GM19452 (cell line): ENCODE data around the gene PDXK.
"Not testable (repeated sequence)": the region's sequence is repeated elsewhere in the genome, so short reads cannot be mapped to it uniquely, and the experiment has no call there.

Experiments
- ATAC-seq: cut with Tn5 transposase; IDR thresholded peaks from one replicate; pipeline ENCODE4 v1.9.1; 2021; ENCODE audit not compliant: unreplicated experiment

PDXK gene

GRCh38 chr21:43718872-43719747 lies at the start of gene PDXK:
PDXK (plus strand) TSS chr21:43719129; CDS start chr21:43719295, 166 bp downstream.
- peak; percentile 63 for ATAC-seq

GRCh38 chr21:43669828-43670605 lies 48.9 kb upstream of the PDXK start:
- ATAC-seq: no peak

- no peak for ATAC-seq
Observed at GRCh38 chr21:43675871-43676270, 43.1 kb upstream of the PDXK start.

- ATAC-seq: no peak
Observed at GRCh38 chr21:43676391-43676790, 42.5 kb upstream of the PDXK start.

- no peak for ATAC-seq
Observed at GRCh38 chr21:43679951-43680350, 39.0 kb upstream of the PDXK start.

GRCh38 chr21:43680421-43680820 lies 38.5 kb upstream of the PDXK start:
- ATAC-seq: not testable (repeated sequence)

- ATAC-seq: no peak
Observed at GRCh38 chr21:43681650-43682049, 37.3 kb upstream of the PDXK start.

- ATAC-seq: no peak
Observed at GRCh38 chr21:43684424-43684823, 34.5 kb upstream of the PDXK start.

GRCh38 chr21:43686811-43687565 lies 31.9 kb upstream of the PDXK start:
- ATAC-seq: no peak

- ATAC-seq: no peak
Observed at GRCh38 chr21:43687566-43688399, 31.1 kb upstream of the PDXK start.

- no peak for ATAC-seq
Observed at GRCh38 chr21:43688906-43689305, 30.0 kb upstream of the PDXK start.

GRCh38 chr21:43689556-43690337 lies 29.2 kb upstream of the PDXK start:
- no peak for ATAC-seq

- ATAC-seq: no peak
Observed at GRCh38 chr21:43690346-43690745, 28.6 kb upstream of the PDXK start.

GRCh38 chr21:43691086-43691795 lies 27.7 kb upstream of the PDXK start:
- no peak for ATAC-seq

- no peak for ATAC-seq
Observed at GRCh38 chr21:43691801-43692200, 27.1 kb upstream of the PDXK start.

GRCh38 chr21:43692949-43693348 lies 26.0 kb upstream of the PDXK start:
- ATAC-seq: no peak

GRCh38 chr21:43693981-43694380 lies 24.9 kb upstream of the PDXK start:
- no peak for ATAC-seq

GRCh38 chr21:43694437-43695079 lies 24.4 kb upstream of the PDXK start:
- ATAC-seq: no peak

- no peak for ATAC-seq
Observed at GRCh38 chr21:43696214-43696613, 22.7 kb upstream of the PDXK start.
